Measurements from ENCODE around the gene CDH5.
A peak's percentile ranks its signal among the peaks of the same experiment; 100 is the strongest.

The CDH5 gene

GRCh38 chr16:66354034-66354909 is 12.2 kb upstream of the CDH5 start:
- DNase-seq, result no peak

GRCh38 chr16:66355526-66355925 is 11.0 kb upstream of the CDH5 start:
- DNase-seq, result no peak

DNA sequence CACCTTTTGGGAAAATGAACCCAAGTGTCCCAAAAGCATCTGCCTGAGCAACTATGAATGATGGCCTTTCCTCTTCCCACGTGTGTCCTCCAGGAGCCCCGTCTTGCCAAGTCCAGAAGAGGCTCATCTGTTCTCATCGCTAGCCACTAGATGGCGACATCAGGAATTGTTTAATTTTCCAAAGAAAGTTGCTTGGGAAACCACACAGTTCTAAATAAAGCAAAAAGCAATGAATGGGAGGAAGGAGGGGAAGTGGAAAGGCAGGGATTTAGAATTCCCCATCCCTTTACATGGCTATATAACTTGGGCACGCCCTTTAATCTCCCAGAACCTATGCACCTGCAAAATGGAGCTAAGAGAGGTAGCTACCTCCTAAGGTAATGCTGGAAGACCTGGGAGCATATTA is 9.0 kb upstream of the CDH5 start:
- DNase-seq, result peak; percentile 39 to 79

DNA sequence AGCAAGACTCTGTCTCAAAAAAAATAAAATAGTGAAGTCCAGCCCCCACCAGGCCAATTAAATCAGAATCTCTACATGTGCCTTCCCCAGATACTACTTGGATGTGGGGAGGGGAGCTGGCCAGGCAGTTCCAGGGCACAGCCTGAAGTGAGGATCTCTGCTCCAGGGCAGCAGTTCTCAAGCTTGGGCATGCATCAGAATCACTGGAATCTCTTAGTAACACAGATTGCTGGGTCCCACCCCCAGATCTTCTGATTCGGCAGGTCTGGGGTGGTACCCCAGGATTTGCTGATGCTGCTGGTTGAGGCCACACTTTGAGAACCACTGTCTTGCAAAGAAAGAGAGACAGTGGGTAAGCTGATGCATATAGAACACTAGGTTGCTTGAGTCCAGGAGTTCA is 8.3 kb upstream of the CDH5 start:
- DNase-seq, result no peak

- no peak for DNase-seq
These were observed 7.5 kb upstream of the CDH5 start for GRCh38 chr16:66359012-66359411.

DNA sequence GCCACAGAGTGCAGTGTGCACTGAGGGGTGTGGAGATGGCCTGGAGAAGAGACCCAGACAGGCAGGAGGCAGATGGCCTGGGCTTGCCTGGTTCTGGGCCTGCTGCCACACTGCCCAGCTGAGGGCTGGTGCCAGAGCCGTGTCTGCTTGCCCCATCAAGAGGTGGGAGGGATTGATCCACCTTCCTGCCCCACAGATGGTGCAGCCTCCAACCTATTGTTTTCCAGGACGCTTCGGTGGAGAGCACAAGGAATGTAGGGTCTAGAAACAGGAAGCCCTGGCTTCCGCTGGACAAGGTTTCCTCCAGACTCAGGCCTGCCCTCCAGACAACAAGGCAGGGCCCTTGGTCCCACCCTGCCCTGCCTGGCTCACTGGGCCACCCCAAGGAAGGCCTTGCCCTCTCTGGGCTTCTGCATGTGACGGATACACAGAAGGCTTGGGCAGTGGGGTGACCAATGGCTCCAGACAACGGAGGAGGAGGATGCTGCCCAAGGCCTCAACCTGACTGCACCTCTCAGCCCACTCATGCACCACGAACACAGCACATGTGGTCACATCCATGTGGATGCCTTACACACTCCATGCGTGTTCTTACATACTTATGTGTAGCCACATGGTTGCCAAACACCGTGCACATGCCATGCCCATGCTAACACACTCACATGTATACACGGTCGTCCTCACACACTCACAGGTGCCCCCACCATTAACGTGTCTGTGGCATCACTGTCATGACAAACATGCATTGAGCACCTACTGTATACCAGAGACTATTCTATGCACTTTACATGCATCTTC is 6.5 kb upstream of the CDH5 start:
- peak; percentile 82 to 90 for DNase-seq

GRCh38 chr16:66360624-66361324 is 5.7 kb upstream of the CDH5 start:
- DNase-seq, result no peak

GRCh38 chr16:66361604-66362135 is 4.8 kb upstream of the CDH5 start:
- no peak for DNase-seq

- peak in 1 of 2 experiments; percentile 36 for DNase-seq
These were observed 3.2 kb upstream of the CDH5 start for GRCh38 chr16:66363211-66363777.

- DNase-seq, result peak; percentile 97 to 100
These were observed 2.2 kb upstream of the CDH5 start for GRCh38 chr16:66364117-66364958.

DNA sequence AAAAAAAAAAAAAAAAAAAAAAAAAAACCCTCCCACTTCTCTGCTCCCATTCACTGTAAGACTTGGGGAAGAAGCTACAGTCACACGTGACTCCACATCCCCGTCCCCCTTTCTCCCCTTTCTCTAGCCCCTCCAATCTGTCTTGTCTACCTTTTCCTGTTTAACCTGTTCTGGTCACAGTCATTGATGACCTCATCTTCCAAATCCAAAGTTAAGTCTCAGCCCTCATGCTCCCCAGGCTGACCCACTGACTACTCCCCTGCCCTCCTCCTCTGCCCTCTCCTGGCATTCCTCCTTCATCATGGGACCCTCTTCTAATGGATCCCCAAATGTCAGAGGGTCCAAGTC is 1.6 kb upstream of the CDH5 start:
- DNase-seq, result no peak

DNA sequence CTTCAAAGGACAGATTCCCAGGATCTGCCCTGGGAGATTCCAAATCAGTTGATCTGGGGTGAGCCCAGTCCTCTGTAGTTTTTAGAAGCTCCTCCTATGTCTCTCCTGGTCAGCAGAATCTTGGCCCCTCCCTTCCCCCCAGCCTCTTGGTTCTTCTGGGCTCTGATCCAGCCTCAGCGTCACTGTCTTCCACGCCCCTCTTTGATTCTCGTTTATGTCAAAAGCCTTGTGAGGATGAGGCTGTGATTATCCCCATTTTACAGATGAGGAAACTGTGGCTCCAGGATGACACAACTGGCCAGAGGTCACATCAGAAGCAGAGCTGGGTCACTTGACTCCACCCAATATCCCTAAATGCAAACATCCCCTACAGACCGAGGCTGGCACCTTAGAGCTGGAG is 840 bp upstream of the CDH5 start:
- no peak for DNase-seq

DNA sequence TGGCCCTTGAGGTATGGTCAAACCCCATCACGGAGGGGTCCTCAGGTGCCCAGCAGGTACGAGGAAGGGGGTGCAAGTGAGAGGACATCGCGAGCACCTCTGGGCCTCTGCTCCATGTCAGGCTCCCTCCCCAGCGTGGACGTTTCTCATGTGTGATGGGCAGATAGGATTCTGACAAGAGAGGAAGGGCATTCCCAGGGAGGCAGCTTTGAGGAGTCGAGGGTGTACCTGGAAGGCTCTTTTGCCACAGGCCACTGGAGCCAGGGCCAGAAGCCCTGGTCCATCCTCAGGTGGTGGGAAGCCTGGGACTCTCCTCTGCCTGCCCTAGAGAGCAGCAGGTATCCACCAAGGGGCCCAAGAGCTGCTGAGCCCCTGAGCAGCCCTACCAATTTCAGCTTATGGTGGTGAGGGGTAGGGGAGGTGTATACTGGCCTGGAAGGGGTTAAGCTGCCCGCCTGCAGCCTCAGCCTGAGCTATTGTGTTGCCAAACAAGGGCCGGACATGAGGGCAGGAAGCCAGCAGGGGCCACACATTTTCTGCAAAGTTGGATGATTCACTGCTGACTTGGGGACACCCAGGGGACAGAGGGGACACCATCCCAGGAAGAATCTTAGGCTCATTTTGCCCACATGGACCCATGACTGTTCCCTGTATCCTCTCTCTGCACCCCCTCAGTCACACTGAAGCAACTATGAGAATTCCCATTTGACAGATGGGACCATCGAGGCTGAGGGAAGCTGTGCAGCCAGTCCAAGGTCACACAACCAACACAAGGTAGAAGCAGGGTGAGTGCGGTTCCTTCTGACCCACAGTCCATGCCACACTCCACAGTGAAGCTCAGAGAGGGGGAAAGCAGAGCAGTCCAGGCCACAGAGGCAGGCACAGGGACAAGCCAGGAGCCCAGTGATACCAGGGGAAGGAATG is 1.7 kb downstream of the CDH5 start:
- DNase-seq, result no peak

DNA sequence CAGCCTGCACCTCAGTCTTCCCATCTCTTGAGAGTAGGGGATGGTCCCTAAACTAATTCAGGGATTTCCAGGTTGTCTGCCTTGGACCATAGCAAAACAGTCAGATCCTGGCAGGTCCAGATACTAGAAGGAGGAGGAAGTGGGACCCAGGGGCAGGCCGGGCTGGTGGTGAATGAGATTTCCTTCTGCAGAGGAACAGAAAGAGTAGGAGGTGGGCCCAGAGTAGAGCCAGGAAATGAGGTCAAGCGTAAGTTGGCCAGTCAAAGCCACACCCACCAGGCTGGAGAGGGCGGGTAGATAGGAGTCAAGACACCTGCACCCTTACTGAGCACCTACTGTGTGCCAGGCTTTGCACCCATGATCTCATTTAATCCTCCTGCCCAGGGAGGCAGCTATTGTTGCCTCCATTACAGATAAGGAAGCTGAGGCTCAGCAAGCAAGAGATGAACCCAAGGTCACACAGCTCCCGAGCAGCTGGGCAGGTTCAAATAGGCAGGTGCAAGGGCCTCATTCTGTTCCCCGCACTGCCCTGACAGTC is 2.6 kb downstream of the CDH5 start:
- DNase-seq, result no peak

GRCh38 chr16:66370786-66371684 is 4.5 kb downstream of the CDH5 start:
- no peak for DNase-seq

DNA sequence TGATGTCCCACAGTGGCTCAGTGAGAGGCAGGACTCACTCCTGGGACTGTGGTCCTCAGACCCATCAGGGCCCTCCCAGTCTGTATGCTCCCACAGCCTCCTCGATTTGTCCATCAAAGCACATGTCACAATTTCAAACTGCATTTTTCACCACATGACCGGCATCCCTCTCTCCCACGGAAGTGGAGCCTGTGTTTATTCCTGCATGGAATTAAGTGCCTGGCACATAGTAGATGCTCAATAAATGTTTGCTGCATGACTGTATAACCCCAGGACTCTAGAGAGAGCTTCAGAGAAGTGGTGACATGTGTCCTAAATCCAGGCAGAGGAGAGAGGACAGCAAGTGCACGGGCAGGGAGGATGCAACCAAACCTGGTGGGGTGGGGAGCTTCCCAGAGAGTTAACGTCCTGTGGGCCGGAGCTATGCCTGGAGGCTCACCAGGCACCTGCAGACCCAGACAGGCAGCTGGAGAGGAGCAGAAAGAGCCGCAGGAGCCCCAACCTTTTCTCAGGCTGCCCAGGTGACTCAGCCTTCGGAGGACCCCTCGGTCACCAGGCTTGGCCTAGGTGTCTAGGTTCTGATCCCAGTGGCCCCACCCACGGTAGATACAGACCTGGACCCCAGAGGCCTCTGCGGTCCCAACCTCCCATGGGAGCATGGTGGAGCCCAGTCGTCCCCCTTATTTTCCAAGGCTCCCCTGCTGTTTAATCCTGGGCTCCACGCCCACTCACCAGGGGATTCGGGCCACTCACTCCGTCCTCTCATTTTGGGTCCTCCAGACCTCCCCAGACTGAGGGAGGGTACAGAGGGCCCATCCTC is 5.8 kb downstream of the CDH5 start:
- DNase-seq, result no peak

DNA sequence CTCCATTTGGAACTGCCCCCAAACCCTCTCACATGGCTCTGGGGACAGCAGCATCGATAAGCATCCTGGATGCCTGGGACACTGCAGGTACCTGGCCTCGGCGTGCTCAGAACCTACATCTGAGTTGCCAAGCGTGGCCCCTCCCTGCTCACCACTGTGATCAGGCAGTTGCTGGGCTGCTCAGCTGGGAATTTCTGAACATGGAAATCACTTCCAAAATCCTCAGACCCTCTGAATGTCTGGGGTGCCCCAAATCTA is 6.3 kb downstream of the CDH5 start:
- DNase-seq, result no peak

- DNase-seq, result no peak
These were observed 7.2 kb downstream of the CDH5 start for GRCh38 chr16:66373667-66374066.

GRCh38 chr16:66374176-66374575 is 7.7 kb downstream of the CDH5 start:
- DNase-seq, result peak in 1 of 2 experiments; percentile 16

All from NCI-H524 (cell line).